ENCODE data around the gene ELAPOR1.

Gene ELAPOR1, protein sequence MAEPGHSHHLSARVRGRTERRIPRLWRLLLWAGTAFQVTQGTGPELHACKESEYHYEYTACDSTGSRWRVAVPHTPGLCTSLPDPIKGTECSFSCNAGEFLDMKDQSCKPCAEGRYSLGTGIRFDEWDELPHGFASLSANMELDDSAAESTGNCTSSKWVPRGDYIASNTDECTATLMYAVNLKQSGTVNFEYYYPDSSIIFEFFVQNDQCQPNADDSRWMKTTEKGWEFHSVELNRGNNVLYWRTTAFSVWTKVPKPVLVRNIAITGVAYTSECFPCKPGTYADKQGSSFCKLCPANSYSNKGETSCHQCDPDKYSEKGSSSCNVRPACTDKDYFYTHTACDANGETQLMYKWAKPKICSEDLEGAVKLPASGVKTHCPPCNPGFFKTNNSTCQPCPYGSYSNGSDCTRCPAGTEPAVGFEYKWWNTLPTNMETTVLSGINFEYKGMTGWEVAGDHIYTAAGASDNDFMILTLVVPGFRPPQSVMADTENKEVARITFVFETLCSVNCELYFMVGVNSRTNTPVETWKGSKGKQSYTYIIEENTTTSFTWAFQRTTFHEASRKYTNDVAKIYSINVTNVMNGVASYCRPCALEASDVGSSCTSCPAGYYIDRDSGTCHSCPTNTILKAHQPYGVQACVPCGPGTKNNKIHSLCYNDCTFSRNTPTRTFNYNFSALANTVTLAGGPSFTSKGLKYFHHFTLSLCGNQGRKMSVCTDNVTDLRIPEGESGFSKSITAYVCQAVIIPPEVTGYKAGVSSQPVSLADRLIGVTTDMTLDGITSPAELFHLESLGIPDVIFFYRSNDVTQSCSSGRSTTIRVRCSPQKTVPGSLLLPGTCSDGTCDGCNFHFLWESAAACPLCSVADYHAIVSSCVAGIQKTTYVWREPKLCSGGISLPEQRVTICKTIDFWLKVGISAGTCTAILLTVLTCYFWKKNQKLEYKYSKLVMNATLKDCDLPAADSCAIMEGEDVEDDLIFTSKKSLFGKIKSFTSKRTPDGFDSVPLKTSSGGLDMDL

DNA sequence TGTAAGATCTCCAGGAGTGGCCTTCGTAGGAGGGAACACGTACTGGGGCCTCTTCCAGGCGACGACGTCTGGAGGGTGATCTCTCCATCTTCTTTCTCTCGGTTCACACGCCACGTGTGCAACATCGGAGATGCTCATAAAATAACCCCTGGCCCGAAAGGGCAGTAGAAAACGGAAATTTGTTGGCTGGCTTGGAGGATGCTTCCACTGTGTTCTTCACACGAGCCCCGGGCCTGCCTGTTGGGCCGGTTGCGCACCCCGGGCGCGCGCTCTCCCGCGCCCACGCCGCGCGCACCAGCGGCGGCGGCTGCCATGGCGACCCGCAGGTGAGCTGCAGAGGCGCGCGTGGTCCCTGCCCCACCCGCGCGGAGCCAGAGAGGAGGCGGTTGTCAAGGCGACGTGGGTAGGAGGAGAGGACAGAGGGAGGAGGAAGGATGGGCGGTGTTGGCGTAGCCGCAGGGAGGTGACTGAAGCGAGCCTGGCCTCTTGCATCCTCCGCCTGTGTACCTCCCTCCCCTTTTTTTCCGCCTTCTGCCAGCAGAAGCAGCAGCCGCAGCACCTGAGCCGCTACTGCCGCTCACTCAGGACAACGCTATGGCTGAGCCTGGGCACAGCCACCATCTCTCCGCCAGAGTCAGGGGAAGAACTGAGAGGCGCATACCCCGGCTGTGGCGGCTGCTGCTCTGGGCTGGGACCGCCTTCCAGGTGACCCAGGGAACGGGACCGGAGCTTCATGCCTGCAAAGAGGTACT lies at the start of gene ELAPOR1:
Gene ELAPOR1 (plus strand): TSS at position 526 of the 752 bp plus-strand sequence. CDS start 69 bp downstream, at position 595.
- no peak for DNase-seq (ENCODE audit: low read depth)

DNA sequence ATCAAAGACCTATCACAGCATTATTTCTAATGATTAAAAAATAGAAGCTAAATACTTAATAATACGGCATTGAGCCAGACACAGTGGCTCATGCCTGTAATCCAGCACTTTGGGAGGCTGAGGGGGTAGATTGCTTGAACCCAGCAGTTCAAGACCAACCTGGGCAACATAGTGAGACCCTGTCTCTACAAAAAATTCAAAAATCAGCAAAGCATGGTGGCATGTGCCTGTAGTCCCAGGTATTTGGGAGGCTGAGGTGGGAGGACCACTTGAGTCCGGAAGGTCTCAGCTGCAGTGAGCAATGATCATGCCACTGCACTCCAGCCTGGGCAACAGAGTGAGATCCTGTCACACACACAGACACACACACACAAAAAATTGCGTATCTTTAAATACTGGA lies 48.8 kb upstream of the ELAPOR1 start:
- DNase-seq (ENCODE audit: low read depth), result no peak

DNA sequence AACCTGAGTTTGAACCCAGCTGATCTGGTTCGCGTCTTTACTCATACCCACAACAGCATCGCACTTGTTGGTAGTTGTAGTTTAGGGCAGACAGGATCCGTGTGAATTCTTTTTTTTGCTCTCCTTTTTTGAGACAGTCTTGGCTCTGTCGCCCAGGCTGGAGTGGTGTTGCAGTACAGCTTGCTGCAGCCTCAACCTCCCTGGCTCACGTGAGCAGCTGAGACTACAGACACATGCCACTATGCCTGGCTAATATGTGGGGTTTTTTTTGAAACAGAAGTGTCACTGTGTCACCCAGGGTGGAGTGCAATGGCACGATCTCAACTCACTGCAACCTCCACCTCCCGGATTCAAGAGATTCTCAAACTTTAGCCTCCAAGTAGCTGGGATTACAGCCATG lies 46.0 kb upstream of the ELAPOR1 start:
- no peak for DNase-seq (ENCODE audit: low read depth)

DNA sequence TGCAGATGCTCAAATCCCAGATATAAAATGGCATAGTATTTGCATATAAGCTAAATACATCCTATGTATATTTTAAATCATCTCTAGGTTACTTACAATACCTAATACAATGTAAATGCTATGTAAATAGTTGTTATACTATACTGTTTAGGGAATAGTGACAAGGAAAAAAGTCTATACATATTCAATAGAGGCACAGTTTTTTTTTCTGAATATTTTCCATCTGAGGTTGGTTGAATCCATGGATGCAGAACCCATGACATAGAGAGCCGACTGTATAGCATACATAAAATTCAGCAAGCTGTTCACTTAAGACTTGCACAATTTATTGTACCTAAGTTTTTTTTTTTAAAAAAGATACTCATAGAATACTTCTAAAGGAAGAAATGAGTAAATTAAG lies 44.6 kb upstream of the ELAPOR1 start:
- DNase-seq (ENCODE audit: low read depth), result no peak

DNA sequence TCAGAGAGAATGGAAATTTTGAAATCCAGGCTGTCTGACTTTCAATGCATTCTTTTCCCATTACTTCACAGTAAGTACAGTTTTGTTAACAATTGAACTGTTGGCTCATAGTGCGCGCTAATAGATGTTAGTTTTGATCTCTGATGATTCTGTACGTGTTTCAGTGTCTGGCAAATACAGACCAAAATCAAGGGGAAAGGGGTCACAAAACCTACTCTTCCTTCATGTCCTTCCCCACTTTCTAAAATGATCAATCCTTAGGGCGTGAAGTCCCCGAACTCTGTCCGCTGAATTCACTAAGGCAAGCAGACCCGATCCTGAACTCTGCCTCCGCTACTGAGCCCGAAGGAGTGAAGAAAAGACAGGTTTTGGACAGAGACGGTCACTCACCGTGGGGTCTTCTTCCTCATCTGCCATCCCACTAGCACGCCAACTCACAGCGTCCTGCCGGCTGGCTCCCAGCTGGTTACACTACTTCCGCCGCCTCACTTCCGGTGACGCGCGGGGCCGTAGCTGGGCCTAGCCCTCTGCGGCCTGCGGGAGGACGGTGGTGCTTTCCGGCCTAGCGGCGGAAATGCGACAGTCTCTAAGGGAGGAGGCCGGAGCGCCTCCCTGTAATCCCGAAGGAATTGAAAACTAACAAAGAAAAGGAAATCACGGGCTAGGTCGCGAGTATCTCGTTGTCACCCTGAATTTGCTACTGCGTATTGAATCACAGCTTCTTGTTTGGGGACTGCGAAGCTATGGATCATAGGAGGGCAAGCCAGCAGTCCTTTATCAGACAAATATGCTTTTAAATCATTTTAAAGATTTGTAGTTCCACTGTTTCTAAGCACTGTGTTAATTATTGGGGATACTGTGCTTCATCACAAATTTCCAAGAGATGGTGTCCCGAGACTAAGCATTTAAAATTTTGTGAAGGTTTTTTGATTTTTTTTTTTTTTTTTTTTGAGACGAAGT lies 38.1 kb upstream of the ELAPOR1 start, which contains the start of gene TAF13:
Gene TAF13 (minus strand): TSS at position 473 of the 960 bp plus-strand sequence. CDS start 56 bp downstream, at position 417.
- peak; percentile 77 for DNase-seq (ENCODE audit: low read depth)

DNA sequence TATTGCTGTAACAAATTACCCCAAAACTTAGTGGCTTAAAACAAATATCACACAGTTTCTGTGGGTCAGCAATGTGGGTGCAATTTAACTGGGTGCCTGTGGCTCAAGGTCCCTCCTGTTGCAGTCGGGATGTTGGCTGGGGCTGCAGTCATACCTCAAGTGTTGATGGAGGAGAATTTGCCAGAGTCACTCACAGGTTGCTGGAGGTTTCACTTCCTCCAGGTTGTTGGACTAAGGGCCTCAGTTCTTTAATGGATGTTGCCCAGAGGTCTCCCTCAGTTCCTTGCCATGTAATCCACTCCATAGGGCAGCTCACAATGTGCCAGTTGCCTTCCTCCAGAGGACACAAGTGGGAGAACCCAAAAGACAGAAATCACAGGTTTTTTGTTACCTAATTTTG lies 35.6 kb upstream of the ELAPOR1 start:
- DNase-seq (ENCODE audit: low read depth), result no peak

DNA sequence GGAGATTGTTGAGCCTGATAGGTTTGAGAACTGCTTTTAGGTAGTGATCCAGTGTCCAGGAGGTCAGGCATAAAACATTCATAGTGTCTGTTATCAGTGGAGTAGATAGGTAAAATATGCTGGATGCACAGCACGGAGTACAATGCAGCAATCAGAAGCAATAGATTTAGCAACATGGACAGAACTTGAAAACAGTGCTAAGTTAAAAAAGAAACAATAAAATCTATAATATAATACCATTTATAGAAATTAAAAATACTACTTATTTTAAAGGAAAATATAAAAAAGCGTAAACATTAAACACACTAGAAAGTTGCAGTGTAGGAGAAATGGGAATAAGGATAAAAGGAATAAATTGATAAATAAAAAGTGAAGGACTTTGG lies 34.7 kb upstream of the ELAPOR1 start:
- no peak for DNase-seq (ENCODE audit: low read depth)

DNA sequence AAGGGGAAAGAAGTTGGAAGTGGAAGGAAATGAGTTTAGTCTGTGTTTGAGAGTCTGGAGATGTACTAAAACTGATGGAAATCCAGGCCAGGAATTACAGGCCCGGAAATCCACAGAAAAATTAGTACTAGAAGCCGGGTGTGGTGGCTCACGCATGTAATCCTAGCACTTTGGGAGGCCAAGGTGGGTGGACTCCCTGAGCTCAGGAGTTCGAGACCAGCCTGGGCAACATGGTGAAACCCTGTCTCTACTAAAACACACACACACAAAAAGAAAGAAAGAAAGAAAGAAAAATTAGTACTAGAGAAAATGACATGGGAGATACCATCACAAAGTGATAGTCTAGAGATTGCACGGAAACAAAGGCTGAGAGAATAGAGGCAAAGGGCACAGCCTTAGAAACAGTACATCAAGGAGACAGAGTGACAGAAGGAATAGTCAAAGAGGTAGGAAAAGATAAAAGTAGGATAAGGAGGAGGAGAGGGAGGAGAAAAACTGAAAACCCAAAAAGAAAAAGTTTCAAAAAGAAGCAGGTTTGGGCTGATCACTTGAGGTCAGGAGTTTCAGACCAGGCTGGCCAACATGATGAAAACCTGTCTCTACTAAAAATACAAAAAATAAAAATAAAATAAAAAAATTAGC lies 33.4 kb upstream of the ELAPOR1 start:
- no peak for DNase-seq (ENCODE audit: low read depth)

DNA sequence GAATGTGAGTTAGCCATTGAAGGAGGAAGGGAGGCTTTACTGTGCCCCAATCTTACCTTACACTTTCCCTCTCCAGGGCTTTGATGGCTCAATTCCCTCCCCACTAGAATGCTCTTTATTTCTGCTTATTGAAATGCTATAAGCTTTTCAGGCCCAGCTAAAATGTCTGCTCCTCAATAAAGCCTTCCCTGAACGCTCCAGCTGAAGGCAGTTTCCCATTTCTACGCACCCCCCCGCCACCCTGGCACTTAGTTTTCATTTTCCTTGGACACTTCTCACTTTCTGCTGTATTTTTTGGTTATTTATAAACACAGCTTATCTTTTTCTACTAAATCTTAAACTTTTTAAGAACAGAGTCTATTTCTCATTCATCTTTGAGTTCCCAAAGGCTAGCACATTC lies 30.4 kb upstream of the ELAPOR1 start:
- no peak for DNase-seq (ENCODE audit: low read depth)

DNA sequence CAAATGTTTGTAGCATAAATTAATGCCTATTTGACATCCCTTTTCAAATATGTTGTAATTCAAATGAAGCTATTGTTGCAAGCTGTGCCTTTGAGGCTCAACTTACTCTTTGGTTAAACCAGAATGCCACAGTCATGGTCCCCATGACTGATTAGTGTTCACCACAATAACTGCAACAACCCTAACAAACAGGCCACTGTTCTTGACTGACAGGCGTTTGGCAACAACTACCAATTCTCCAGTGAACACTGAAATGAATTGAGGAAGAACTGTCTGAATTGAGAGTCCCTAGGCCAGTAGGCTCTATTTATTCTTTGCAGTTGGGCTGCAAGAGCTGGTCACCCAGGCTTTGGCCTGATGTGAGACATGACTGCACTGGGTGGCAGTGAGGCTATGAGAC lies 30.0 kb upstream of the ELAPOR1 start:
- DNase-seq (ENCODE audit: low read depth), result no peak

DNA sequence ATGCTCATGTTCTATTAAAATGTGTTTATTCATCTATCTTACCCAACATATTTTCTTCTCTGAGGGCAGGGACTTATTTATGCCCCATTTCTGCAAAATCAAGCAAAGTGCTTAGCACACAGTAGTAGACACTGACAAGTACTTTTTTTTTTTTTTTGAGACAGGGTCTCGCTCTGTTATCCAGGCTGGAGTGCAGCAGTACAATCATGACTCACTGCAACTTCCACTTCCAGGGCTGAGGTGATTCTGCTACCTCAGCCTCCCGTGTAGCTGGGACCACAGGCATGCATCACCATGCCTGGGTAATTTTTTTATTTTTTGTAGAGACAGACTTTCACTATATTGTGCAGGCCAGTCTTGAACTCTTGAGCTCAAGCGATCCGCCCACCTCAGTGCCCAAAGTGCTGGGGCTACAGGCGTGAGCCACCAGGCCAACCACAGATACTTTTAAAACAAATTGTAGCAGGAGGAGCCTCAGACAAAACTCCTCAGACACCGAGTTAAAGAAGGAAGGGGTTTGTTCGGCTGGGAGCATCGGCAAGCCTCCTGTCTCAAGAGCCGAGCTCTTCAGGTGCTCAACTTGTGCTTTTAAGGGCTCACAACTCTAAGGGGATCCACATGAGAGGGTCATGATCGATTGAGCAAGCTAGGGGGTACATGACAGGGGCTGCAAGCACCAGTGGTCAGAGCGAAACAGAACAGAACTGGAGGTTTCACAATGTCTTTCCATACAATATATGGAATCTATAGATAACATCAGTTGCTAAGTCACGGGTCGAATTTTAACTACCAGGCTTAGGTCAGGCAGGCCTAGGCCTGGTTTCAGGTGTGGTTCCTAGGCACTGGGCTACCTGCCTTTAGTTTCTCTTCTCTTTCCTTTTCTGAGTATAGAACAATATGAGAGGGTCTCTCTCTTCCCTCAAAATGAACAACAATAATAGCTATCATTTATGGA lies 29.1 kb upstream of the ELAPOR1 start:
- no peak for DNase-seq (ENCODE audit: low read depth)

DNA sequence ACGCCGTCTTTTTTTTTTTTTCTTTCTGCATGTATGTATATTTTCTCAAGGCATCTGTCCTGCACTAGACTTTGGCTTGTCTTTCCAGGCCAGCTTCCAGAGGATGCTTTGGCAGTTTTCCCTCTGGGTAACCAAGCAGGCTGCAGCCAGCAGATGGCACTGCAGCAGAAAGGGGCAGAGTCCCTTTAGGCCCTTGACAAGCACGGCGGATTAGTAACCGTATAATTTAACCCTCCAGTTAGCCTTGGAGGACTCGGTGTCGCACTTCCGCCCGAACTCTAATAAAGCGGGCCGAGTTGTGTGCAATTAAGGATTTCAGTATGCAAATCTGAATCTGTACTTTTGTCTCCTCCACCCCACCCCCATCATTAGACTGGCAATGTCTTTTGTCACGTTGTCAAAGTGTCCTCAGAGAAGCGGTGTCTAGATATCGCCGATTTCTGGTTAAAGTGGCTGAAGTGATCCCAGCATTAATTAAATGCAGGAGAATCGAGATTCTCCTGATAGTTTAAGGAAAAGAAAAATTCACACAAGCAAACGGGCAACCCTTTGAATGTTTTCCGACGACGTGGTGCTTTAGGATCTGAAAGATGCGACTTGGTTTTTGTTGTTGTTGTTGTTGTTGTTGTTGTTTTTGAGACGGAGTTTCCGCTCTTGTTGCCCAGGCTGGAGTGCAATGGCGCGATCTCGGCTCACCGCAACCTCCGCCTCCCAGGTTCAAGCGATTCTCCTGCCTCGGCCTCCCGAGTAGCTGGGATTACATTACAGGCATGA lies 24.5 kb upstream of the ELAPOR1 start:
- DNase-seq (ENCODE audit: low read depth), result no peak

DNA sequence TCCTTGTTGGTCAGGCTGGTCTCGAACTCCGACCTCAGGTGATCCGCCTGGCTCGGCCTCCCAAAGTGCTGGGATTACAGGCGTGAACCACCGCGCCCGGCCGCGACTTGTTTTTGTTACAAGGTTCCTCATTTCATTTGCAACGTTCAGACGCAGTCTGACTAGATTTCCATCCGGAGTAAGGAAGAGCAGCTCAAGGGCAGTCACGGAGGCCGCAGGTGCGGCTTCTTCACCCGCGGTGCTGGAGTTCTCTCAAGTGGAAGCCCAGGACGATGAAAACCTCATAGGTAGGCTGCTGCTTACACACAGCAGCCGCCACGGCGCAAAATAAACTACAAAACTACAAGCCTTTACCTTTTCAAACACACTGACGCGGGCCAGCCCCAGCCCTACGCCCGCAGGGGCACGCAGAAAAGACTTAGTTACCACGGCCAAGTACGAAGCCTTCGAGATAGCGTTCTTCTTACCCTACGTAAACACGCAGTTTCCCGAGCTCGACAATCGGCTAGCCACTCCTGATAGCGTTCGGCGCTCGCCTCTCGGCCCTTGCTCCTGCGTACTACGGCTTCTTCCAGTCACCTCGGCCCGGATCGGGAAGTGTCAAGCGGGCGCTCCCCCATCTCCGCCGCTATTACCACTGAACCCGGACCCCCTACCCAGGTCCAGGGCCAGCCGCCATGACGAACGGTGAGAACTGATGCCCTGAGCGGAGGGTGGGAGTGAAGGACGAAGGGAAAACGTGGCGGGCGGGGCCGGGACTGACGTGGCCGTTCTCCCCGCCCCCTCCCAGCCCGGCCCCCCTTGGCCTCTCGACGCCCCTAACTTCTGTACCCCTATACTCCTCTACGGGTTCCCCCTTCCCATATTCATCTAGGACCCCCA lies 23.5 kb upstream of the ELAPOR1 start, which contains the start of gene TMEM167B:
Gene TMEM167B (plus strand): TSS at position 569 of the 882 bp plus-strand sequence. CDS start 109 bp downstream, at position 678.
- peak; percentile 87 for DNase-seq (ENCODE audit: low read depth)

DNA sequence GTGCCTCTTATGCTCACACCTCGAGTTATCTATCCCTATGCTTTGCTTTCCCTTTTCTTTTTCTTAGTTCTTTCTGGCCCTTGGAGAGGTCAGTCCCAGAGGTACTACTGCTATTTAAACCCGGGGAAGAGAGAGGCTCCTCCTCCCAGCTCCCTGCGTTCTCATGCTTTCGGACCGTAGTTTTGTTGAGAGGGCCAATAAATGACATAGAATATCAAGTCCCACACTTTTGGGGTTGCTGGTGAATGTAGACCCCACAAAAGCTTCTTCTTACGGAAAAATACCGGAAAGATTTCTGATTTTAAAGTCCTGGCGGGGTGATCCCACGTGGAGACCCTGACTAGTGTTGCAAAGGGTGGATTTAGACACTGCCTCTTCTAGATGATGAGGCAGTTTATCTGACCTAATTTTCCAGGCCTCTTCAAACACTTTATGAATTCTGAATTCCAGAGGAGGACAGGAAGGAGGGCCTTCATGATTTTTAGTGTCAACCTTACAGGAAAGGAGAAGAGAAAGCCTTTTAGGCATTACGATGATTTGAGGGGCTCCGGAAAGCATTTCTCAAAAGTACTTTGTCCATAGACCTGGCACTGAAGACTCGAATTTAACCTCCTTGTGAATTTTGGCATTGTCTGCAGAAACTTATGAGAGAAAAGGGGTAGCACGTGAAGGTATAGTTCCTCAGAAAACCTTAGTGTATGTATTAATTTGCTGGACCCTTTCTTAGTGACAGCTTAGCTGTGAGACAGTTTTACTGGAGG lies 22.7 kb upstream of the ELAPOR1 start:
- DNase-seq (ENCODE audit: low read depth), result no peak

DNA sequence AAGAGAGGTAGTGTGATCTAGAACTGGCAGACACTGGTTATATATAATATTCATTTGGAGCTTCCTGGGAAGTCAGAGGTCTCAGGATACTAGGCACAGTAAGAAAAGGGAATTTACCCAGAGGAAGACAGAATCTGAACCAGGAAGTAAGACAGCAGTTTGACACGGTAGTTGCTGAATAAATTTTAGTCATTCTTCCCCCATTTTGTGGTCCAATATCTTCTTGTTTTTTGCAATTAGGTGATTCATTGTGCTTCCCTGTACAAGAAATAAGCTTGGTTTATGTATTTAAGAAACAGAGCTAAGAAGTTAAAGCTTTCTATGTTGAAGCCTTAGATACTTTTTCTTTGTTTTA lies 22.1 kb upstream of the ELAPOR1 start:
- no peak for DNase-seq (ENCODE audit: low read depth)

DNA sequence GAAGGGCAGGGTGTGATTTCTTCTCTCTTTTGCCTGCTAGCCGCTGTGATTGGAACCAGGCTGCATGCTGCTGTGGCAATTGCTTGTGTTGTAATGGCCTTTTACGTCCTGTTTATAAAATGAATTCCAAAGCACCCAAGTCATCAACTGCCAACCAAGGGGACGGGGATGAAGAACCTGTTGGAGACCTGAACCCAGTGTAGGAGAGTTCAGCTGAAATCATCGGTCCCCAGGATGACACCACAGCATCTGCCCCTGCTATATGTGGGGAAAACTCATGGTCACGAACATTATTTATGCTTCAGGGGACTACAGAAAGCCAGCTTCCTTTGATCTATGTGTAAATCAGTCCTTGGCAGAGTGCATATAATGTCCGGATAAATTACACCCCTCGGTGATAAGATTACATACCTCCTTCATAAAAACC lies 19.5 kb upstream of the ELAPOR1 start:
- DNase-seq (ENCODE audit: low read depth), result no peak

Data from non-pigmented ciliary epithelial cell (primary cell).